Heart left ventricle (tissue), 13 donors: ENCODE data around the gene YBX1.

Experiments
- POLR2A ChIP-seq, 2 donors: fragments of 450-650 bp; IDR thresholded peaks; one replicate each; pipeline ENCODE4 v1.6.1; 2017; ENCODE audit warnings: antibody characterized with exemption in 2 of 2, mild to moderate bottlenecking in 2 of 2, moderate library complexity in 2 of 2
- TF ChIP-seq, protein P1 (sequence below), 12 donors: fragments of 200-600 bp; sonication (generic) in 4 of 12; IDR thresholded peaks; one replicate each; pipeline versions ENCODE4 v1.5.0 to v1.8.0; 2018 to 2022; ENCODE audit warnings: antibody characterized with exemption in 12 of 12, mild to moderate bottlenecking in 5 of 12
- donor health status: ischemic (EF 13 %, LVEDD 7.1; RV severe dilation, severe dysfunction).
- donor health status: DM: no; HTN: yes; CAD: no.
- donor health status: DM: no; HTN: no; CAD: no.
- donor health status: ischemic (EF 25% LVEDD 6.9; RV normal size, moderate dysfunction).
- donor health status: ischemic (EF 25% LVEDD 5.7; RV mildly dilated, moderate dysfunction).
- donor health status: ischemic (EF 35%, LVEDD 5.7; RV mildly dilated, moderate dysfunction).
- donor health status: nonischemic (EF 11% LVEDD 7.7; RV severe dilation, severe dysfunction).
- donor health status: DM: yes; HTN: yes; CAD: no.
- donor health status: PGD.
- donor health status: ischemic (EF 29% LVEDD 5.4; RV normal size, mild dysfunction).
- donor health status: nonischemic (EF 23%, LVEDD 6.1; RV moderate dilation, normal function).

DNA sequence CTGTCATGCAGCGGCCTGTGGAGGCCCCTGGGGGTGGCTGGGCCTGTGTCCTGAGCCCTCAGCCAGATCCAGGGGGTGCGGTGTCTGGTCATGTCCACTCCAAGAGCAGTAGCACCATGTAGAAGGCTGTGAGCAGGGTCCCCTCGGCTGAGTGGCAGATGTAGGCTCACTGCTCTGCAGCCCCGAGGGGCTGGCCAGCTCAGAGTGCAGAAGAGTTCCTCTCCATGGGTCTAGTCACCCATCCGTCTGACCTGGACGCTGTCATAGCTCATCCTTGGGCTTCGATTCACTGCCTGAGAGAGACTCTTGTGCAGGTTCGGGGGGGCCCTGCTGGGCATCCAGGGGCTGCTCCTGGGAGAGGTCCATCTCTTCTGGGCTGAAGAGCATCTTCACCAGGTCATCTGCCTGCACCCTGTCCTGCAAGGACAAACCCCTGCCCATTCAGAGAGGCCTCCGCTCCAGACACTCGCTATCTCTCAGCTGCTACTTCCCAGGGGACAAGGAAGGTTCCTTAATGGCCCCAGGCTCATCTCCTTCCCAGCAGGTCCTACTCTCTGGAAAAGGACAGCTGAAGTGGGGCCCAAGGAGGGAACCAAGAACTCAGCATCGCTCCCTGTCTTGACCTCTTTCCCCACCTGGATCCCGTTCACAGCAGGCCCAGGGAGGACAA lies 64.4 kb downstream of the YBX1 start:
- TF ChIP-seq POLR2A (IDR thresholded peaks at IDR 0.05) = no peak
- TF ChIP-seq, protein P1, sequence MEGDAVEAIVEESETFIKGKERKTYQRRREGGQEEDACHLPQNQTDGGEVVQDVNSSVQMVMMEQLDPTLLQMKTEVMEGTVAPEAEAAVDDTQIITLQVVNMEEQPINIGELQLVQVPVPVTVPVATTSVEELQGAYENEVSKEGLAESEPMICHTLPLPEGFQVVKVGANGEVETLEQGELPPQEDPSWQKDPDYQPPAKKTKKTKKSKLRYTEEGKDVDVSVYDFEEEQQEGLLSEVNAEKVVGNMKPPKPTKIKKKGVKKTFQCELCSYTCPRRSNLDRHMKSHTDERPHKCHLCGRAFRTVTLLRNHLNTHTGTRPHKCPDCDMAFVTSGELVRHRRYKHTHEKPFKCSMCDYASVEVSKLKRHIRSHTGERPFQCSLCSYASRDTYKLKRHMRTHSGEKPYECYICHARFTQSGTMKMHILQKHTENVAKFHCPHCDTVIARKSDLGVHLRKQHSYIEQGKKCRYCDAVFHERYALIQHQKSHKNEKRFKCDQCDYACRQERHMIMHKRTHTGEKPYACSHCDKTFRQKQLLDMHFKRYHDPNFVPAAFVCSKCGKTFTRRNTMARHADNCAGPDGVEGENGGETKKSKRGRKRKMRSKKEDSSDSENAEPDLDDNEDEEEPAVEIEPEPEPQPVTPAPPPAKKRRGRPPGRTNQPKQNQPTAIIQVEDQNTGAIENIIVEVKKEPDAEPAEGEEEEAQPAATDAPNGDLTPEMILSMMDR (IDR thresholded peaks at IDR 0.05) = no peak
